ENCODE data around the gene EFCAB11.

DNA sequence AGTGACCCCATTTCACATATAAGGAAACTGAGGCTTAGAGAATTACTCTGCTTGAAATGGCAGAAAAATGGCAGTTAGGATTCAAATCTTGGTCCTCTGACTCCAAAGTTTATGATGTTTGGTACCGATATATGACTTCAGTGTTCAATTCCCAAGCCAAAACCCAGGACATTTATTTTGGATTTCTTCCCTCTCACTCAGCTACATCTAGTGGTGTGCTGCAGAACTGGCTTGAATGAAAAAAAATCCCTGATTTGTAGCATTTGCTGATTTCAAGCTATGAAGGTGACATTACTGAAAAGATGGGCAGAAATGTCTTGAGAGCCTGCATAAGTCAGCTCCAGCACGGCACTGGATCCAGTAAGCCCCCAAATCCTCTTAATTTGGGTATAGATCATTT is 106.4 kb downstream of the EFCAB11 start:
- TF ChIP-seq EZH2phosphoT487 (IDR thresholded peaks at IDR 0.05; ENCODE audit: borderline replicate concordance, low read length) (no peak), CTCF (IDR thresholded peaks at IDR 0.05; ENCODE audit: low read depth, low read length, poor library complexity, severe bottlenecking) (no peak)
